Hematopoietic multipotent progenitor cell treated with erythropoietin and hydrocortisone succinate and interleukin-3 and kit ligand, for 8 days (in vitro differentiated cells): ENCODE results near the gene EDIL3.

ENCODE experiments used
- DNase-seq: peaks from one replicate; pipeline ENCODE4 v3.0.0-alpha.2; 2015

Gene EDIL3

DNA sequence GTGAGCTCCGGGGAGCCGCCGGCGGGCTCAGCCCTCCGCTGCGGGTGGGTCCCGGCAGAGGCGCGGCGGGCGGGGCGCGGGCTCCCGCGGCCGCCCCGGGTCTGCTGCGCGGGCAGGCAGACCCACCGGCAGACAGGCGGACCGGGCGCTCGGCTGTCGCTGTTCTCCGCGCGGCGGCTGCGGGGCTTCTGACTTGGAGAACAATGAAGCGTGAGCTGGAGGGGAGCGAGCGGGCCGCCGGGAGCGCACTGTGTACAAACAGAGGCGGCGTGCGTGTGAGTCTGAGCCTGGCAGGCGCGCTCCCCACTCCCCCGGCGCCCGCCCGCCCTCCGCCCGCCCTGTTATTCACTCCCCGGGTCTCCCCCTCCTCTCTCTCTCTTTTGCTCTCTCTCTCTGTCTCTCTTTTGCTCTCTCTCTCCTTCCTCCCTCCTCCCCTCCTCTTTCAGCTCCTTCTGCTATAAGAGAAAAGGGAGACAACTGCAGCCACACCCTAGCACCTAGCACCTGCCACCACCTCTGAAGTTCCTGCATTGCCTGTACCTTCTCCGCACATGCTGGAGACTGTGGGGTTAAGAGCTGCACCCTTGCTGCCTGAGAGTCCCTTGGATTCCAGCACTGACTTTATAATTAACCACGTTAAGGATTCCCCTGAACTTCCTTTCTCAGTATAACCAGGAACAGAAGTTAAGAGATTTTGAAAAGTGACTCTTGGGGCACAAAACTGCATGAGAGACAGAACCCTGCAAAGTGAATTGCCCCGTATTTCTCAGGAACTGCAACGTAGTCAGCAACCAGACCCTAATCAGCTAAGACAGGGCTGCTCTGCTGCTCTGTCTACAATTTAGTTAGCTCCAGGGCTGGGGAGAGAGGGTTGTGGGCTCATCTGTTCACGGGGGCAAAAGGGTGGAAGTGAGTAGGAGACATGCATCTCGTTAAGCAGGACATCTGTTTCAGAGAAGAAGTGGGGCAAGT is at the start of gene EDIL3:
TSS of gene EDIL3 (minus strand) at position 277 of the 972 bp plus-strand sequence. CDS start 506 bp downstream, outside the sequence.
- no peak for DNase-seq

DNA sequence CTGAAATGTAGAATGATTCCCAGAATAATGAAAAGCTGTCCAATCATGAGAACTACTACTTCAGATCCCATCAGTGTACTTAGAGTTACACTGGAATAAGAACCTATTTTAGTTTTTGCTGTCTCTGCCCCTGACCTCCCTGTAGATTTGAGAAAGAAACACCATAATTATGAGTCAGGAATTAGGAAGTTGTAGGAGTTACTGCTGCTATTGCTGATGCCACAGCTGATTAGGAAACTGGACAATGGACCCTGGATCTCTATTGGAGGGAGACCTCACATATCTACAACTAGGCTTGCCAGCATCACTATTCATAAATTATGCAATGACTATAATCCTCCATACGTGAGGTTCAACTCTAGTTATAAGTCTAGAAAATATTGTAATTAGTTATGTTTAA is 48.8 kb upstream of the EDIL3 start:
- DNase-seq: no peak

GRCh38 chr5:84430863-84431663 is 46.4 kb upstream of the EDIL3 start:
- no peak for DNase-seq

GRCh38 chr5:84430079-84430478 is 45.4 kb upstream of the EDIL3 start:
- no peak for DNase-seq

- no peak for DNase-seq
These were observed 40.7 kb upstream of the EDIL3 start for GRCh38 chr5:84425365-84425881.

GRCh38 chr5:84419742-84420141 is 35.1 kb upstream of the EDIL3 start:
- DNase-seq: no peak

GRCh38 chr5:84411832-84412605 is 27.3 kb upstream of the EDIL3 start:
- DNase-seq: no peak

- DNase-seq: no peak
These were observed 21.4 kb upstream of the EDIL3 start for GRCh38 chr5:84406111-84406510.

DNA sequence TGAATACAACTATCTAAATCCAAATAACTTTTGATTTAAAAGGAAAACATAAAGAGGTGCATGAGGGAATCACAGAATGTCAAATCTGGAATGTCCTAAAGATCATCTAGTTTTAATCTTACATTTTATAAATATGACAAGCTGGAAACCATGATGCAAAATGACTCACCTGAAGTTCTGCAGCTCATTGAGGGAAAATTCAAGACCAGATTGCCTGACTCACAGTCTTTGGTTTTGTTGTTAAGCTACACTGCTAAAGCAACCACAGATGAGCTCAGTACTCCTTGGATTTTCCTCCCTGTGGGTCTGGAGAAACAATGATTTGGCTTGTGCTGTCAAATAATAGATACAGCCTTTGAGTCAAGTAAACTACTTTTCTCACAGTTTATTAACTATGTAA is 19.1 kb upstream of the EDIL3 start:
- no peak for DNase-seq

DNA sequence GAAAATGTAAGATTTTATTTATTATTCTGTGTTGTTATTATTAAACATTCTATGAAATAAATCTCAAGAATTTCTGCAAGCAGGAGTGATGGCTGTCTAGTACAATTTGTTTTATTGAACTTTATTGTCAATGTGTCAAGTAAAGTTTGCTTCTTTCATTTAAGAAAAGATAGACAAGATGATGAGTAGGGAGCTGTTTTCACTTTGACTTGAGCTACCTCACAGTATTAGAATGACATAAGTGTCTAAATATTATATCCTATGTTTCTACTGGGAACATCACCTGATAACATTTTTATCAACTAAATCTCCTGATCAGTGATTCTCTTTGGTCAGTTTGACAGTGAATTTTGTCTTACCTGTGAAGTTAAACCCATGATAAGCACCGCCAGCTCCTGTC is 12.7 kb upstream of the EDIL3 start:
- DNase-seq: no peak

GRCh38 chr5:84393969-84394368 is 9.3 kb upstream of the EDIL3 start:
- DNase-seq: no peak

- no peak for DNase-seq
These were observed 8.2 kb upstream of the EDIL3 start for GRCh38 chr5:84392836-84393235.

GRCh38 chr5:84385705-84386104 is 1.0 kb upstream of the EDIL3 start:
- no peak for DNase-seq

DNA sequence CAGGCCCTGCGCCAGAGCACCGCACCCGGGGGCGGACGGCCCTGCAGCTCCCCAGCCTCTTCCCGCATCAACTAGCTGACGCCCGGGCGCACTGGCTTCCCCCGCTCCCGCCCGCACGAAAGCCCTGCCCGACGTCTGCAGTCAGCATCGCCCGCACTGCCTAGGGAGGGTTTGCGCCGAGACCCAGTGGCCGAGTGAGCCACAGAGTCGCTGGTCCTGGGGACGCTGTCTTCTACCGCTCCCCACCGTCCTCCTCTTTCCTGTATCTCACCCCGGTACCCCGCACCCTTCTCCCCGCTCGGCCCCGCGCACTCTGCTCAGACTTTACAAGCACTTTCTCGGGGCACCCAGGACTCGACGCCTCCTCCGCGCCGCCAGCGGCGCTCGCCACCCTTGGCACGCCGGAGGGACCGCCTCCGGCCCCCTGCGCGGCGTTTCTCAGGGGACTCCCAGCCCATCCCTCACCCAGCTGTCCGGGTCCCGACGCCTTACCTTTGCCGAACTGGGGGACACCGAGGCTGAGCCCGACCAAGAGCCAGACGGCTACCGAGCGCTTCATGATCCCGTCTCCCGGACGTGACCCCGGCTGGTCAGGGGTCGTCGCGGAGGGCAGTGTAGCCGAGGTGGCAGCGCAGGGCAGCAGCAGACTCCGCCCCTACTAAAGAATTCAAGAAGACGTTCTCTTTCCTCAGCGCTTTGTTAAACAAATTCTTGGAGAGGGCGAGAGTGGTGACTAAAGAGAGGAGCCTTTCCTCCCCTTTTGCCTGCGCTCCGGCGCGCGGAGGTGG is 670 bp downstream of the EDIL3 start:
- DNase-seq: no peak

GRCh38 chr5:84383296-84383815 is 1.3 kb downstream of the EDIL3 start:
- DNase-seq: no peak

DNA sequence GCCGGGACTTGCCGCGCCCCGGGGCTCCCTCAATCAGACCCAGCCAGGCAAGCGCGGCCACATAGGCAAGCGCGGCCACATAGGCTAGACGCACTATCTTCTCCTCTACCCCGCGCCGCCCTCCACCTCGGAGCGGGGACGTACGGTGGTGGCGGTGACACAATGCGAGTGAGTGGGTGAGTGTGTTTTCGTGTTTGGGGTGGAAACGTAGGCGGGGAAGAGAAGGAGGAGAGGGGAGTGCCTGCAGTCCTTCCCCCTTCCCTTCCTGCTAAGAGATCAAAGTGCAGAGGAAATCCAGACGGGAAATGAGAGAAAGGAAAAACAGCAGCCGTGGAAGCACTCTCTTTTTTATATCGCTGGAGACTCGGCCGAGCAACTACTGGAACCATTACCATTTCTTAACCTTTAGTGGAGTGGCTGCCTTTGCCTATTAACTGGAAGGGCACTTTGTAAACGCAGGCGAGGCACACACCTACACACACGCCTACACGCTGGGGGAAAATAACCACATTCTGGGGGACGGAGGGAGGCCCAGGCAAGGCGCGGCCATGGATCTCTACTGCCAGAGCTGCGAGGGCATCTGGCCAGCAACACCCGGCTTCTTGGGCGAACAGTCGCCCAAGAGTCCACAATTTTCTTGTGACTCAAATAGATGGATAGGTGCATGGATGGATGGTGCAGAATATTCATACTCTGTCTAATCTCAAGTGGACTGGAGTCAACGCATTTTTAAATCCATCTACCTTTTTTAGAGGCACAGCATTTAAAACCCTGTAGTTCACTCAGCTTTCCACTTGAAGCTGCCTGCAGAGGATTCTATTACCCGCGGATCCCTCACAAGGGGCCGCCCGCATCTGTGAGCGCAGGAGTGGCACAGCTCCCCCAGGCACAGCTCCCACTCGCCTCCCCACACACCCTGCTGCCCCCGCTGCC is 2.1 kb downstream of the EDIL3 start:
- DNase-seq: no peak

GRCh38 chr5:84381502-84382362 is 2.9 kb downstream of the EDIL3 start:
- DNase-seq: no peak

GRCh38 chr5:84379749-84380148 is 4.9 kb downstream of the EDIL3 start:
- DNase-seq: no peak

- no peak for DNase-seq
These were observed 5.7 kb downstream of the EDIL3 start for GRCh38 chr5:84378961-84379360.

DNA sequence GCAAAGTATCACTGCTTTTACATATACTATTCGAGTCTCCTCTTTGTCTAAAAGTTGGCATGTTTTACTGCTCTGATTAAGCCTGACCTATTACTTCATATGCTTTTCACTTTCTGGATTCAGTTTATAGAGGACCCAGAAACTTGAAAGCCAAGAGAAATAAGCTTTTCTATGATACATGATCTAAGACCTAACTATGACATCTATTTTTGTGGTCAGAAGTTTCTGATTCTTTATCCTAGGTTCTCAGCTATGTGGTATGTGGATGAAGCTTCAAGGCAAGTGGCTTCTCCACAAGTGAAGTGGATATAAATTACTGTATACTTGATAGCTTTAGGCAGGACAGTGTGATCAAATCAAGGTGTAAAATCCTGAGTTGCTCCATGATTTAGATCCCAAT is 6.3 kb downstream of the EDIL3 start:
- DNase-seq: no peak
